Sigmoid colon (tissue), 4 donors: ENCODE data around the gene HOXA13.

ENCODE experiments used
- CTCF ChIP-seq, 4 experiments: fragments of 450-650 bp in 3 of 4; fragments of 200-600 bp in 1 of 4; IDR thresholded peaks; one replicate each; pipeline ENCODE4 v1.5.1; 2016 to 2019; ENCODE audit warnings: antibody characterized with exemption in 4 of 4, mild to moderate bottlenecking in 3 of 4, moderate library complexity in 2 of 4
- POLR2A ChIP-seq, 2 donors: fragments of 450-650 bp; IDR thresholded peaks; one replicate each; pipeline ENCODE4 v1.6.1; 2016; ENCODE audit warnings: antibody characterized with exemption in 2 of 2, mild to moderate bottlenecking in 2 of 2, moderate library complexity in 2 of 2
- POLR2AphosphoS5 ChIP-seq, 4 donors: sonication (generic); formaldehyde crosslinking; IDR thresholded peaks; one replicate each; pipeline ENCODE4 v1.6.1; 2017; ENCODE audit warnings: antibody characterized with exemption in 4 of 4

GRCh38 chr7:27148756-27149641 is 50.9 kb downstream of the HOXA13 start:
- TF ChIP-seq POLR2AphosphoS5 (IDR thresholded peaks at IDR 0.05) (no peak), CTCF (IDR thresholded peaks at IDR 0.05) (no peak), POLR2A (IDR thresholded peaks at IDR 0.05) (no peak)
